Fibroblast of villous mesenchyme (primary cell): ENCODE measurements around the gene CTU2. TPM values are rescaled to one million over a fixed set of nuclear protein-coding genes. Genes with fewer than 3 reads are reported as not detected.

Experiments used
- DNase-seq: peaks from one replicate; pipeline ENCODE4 v3.0.0-alpha.2; 2010; ENCODE audit warnings: low read depth
- H3K4me3 ChIP-seq: 2 replicates; pipeline ENCODE4 v1.5.1; 2011; ENCODE audit warnings: low read depth, mild to moderate bottlenecking, low read length
- CTCF ChIP-seq: IDR thresholded peaks from 2 replicates; pipeline ENCODE4 v1.5.1; 2012; ENCODE audit warnings: low read depth, mild to moderate bottlenecking, low read length; ENCODE audit not compliant: insufficient read depth
- total RNA-seq: library from RNA; depleted of rRNA; stranded (reverse); fragments of >200 nt; gene quantifications from 2 replicates; pipeline ENCODE4 v1.2.3, GENCODE V29; 2012

The CTU2 gene
- total RNA-seq, 1 donor = 19.4 TPM

GRCh38 chr16:88720396-88720970 is 14.2 kb downstream of the CTU2 start:
- DNase-seq = no peak
- TF ChIP-seq CTCF = no peak
- no peak overlapping the region for H3K4me3 ChIP-seq

GRCh38 chr16:88721236-88721635 is 14.9 kb downstream of the CTU2 start:
- TF ChIP-seq CTCF = no peak
- H3K4me3 ChIP-seq = no peak overlapping the region
- no peak for DNase-seq

GRCh38 chr16:88721815-88722755 is 15.8 kb downstream of the CTU2 start:
- no peak for DNase-seq
- no peak for TF ChIP-seq CTCF
- H3K4me3 ChIP-seq = no peak overlapping the region

GRCh38 chr16:88722784-88723506 is 16.6 kb downstream of the CTU2 start:
- H3K4me3 ChIP-seq = no peak overlapping the region
- DNase-seq = no peak
- TF ChIP-seq CTCF = no peak

- no peak for TF ChIP-seq CTCF
- DNase-seq = no peak
- H3K4me3 ChIP-seq = no peak overlapping the region
Measured at GRCh38 chr16:88723507-88723887, 17.2 kb downstream of the CTU2 start.

GRCh38 chr16:88723911-88724310 is 17.6 kb downstream of the CTU2 start:
- no peak overlapping the region for H3K4me3 ChIP-seq
- DNase-seq = no peak
- no peak for TF ChIP-seq CTCF
